ENCODE measurements around the gene ZNF672.

DNA sequence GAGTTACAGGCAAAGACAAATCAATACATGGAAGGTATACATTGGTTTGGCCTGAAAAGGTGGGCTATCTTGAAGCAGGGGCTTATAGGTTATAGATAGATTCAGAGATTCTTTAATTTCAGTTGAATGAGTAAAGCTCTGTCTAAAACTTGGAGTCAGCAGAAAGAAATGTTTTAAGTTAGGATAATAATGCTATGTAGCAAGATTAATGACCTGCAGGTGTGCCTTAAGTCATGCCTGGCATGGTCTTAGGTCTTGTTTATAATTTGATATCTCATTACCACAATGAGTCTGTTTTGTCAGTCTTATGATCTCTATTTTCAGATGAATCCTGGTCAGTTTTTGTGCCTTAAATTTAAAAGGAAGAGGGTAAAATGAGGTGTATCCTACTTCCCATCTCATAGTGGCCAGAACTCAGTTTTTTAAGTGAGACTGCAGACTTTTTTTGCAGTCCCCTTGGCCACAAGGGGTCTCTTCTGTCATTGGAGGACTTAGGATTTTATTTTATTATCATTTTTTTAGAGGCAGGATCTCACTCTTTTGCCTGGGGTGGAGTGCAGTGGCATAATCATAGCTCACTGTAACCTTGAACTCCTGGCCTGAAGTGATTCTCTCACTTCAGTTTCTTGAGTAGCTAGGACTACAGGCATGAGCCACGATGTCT lies 46.7 kb downstream of the ZNF672 start:
- TF ChIP-seq, protein P1, sequence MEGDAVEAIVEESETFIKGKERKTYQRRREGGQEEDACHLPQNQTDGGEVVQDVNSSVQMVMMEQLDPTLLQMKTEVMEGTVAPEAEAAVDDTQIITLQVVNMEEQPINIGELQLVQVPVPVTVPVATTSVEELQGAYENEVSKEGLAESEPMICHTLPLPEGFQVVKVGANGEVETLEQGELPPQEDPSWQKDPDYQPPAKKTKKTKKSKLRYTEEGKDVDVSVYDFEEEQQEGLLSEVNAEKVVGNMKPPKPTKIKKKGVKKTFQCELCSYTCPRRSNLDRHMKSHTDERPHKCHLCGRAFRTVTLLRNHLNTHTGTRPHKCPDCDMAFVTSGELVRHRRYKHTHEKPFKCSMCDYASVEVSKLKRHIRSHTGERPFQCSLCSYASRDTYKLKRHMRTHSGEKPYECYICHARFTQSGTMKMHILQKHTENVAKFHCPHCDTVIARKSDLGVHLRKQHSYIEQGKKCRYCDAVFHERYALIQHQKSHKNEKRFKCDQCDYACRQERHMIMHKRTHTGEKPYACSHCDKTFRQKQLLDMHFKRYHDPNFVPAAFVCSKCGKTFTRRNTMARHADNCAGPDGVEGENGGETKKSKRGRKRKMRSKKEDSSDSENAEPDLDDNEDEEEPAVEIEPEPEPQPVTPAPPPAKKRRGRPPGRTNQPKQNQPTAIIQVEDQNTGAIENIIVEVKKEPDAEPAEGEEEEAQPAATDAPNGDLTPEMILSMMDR (IDR thresholded peaks at IDR 0.05), result 0 out of 2 replicates have a peak, but pooled peaks have one; percentile 17
- TF ChIP-seq POLR2AphosphoS5 (IDR thresholded peaks at IDR 0.05; ENCODE audit: low read depth, low read length), result no peak
- TF ChIP-seq TCF12 (IDR thresholded peaks at IDR 0.05), result no peak
- no peak for TF ChIP-seq RAD21 (IDR thresholded peaks at IDR 0.05; ENCODE audit: low read length)
- no peak for TF ChIP-seq YY1 (IDR thresholded peaks at IDR 0.05; ENCODE audit: low read depth)
- TF ChIP-seq FOXJ3 (CRISPR knock-in tag; IDR thresholded peaks at IDR 0.05), result no peak

Data from SK-N-SH (cell line).